ENCODE data around the gene OR2A5.
A peak's percentile ranks its signal among the peaks of the same experiment; 100 is the strongest.
"Not testable (repeated sequence)": the region's sequence is repeated elsewhere in the genome, so short reads cannot be mapped to it uniquely, and the experiment has no call there.

Gene OR2A5

GRCh38 chr7:144032985-144033709 lies 15.6 kb upstream of the OR2A5 start:
- no peak for DNase-seq (ENCODE audit: low spot score)
- no peak for FAIRE-seq

- DNase-seq (ENCODE audit: low spot score) (no peak), FAIRE-seq (no peak)
These were observed 13.4 kb upstream of the OR2A5 start for GRCh38 chr7:144035385-144035784.

GRCh38 chr7:144036302-144036885 lies 12.4 kb upstream of the OR2A5 start:
- no peak for DNase-seq (ENCODE audit: low spot score)
- FAIRE-seq = no peak

GRCh38 chr7:144037414-144038035 lies 11.2 kb upstream of the OR2A5 start:
- DNase-seq (ENCODE audit: low spot score) = no peak
- FAIRE-seq = no peak

GRCh38 chr7:144038887-144039286 lies 9.9 kb upstream of the OR2A5 start:
- DNase-seq (ENCODE audit: low spot score) = no peak
- FAIRE-seq = no peak

- no peak for FAIRE-seq
These were observed 743 bp downstream of the OR2A5 start for GRCh38 chr7:144049491-144049890.

GRCh38 chr7:144050093-144050492 lies 1.3 kb downstream of the OR2A5 start:
- DNase-seq (ENCODE audit: low spot score) (no peak), FAIRE-seq (no peak)

More at GRCh38 chr7:144049491-144049890, 743 bp downstream of the OR2A5 start:
- DNase-seq (ENCODE audit: low spot score) = no peak

- FAIRE-seq = not testable (repeated sequence)
These were observed 2.1 kb downstream of the OR2A5 start for GRCh38 chr7:144050884-144051283.

GRCh38 chr7:144057954-144058353 lies 9.2 kb downstream of the OR2A5 start:
- DNase-seq (ENCODE audit: low spot score) (peak; percentile 11), FAIRE-seq (no peak)

More at GRCh38 chr7:144050884-144051283, 2.1 kb downstream of the OR2A5 start:
- not testable (repeated sequence) for DNase-seq (ENCODE audit: low spot score)

- DNase-seq (ENCODE audit: low spot score) = no peak
- no peak for FAIRE-seq
These were observed 15.0 kb downstream of the OR2A5 start for GRCh38 chr7:144063710-144064109.

- no peak for FAIRE-seq
- no peak for DNase-seq (ENCODE audit: low spot score)
These were observed 20.8 kb downstream of the OR2A5 start, which contains the start of gene OR2A25 for GRCh38 chr7:144069511-144069910. Gene OR2A25, plus strand, starts transcription at chr7:144069811. Its CDS starts 4,409 bp downstream, at chr7:144074220.

- FAIRE-seq (no peak), DNase-seq (ENCODE audit: low spot score) (no peak)
These were observed 21.2 kb downstream of the OR2A5 start for GRCh38 chr7:144069953-144070352.

- no peak for FAIRE-seq
- no peak for DNase-seq (ENCODE audit: low spot score)
These were observed 25.6 kb downstream of the OR2A5 start for GRCh38 chr7:144074374-144074773.

GRCh38 chr7:144085978-144086377 lies 37.2 kb downstream of the OR2A5 start, which contains the start of gene OR2A12:
Gene OR2A12, plus strand, starts transcription at chr7:144086278. Its CDS starts 8,830 bp downstream, at chr7:144095108.
- FAIRE-seq = no peak

GRCh38 chr7:144086730-144087129 lies 38.0 kb downstream of the OR2A5 start:
- FAIRE-seq = no peak

More at GRCh38 chr7:144085978-144086377, 37.2 kb downstream of the OR2A5 start, which contains the start of gene OR2A12:
- no peak for DNase-seq (ENCODE audit: low spot score)

GRCh38 chr7:144087230-144087629 lies 38.5 kb downstream of the OR2A5 start:
- FAIRE-seq (no peak), DNase-seq (ENCODE audit: low spot score) (no peak)

More at GRCh38 chr7:144086730-144087129, 38.0 kb downstream of the OR2A5 start:
- no peak for DNase-seq (ENCODE audit: low spot score)

- no peak for DNase-seq (ENCODE audit: low spot score)
- FAIRE-seq = no peak
These were observed 41.9 kb downstream of the OR2A5 start for GRCh38 chr7:144090667-144091066.

- FAIRE-seq = no peak
- DNase-seq (ENCODE audit: low spot score) = no peak
These were observed 50.0 kb downstream of the OR2A5 start for GRCh38 chr7:144098776-144099175.

- DNase-seq (ENCODE audit: low spot score) = no peak
- no peak for FAIRE-seq
These were observed 51.9 kb downstream of the OR2A5 start for GRCh38 chr7:144100607-144101006.

- FAIRE-seq = no peak
- DNase-seq (ENCODE audit: low spot score) = no peak
These were observed 53.3 kb downstream of the OR2A5 start for GRCh38 chr7:144102041-144102440.

- DNase-seq (ENCODE audit: low spot score) (no peak), FAIRE-seq (no peak)
These were observed 56.5 kb downstream of the OR2A5 start for GRCh38 chr7:144105211-144105610.
